NCI-H2171 treated with DMSO at 0.1 percent for 48 hours (cell line): ENCODE measurements around the gene NPR1.

ENCODE experiments used
- DNase-seq: peaks from one replicate; lab custom pipeline; 2025; lab: John Stamatoyannopoulos, UW

The NPR1 gene

GRCh38 chr1:153727463-153728304, 49.2 kb downstream of the NPR1 start, which contains the start of gene INTS3:
INTS3 (plus strand) TSS chr1:153728050; CDS start chr1:153728635, 585 bp downstream.
- DNase-seq, result peak; percentile 99

- DNase-seq, result peak; percentile 60
Observed at GRCh38 chr1:153728305-153729066, 50.0 kb downstream of the NPR1 start.

- DNase-seq, result no peak
Observed at GRCh38 chr1:153730468-153730988, 52.0 kb downstream of the NPR1 start.

- no peak for DNase-seq
Observed at GRCh38 chr1:153733970-153734369, 55.5 kb downstream of the NPR1 start.

GRCh38 chr1:153734396-153735089, 56.1 kb downstream of the NPR1 start:
- DNase-seq, result no peak

GRCh38 chr1:153735090-153735420, 56.6 kb downstream of the NPR1 start:
- no peak for DNase-seq

- no peak for DNase-seq
Observed at GRCh38 chr1:153741986-153742385, 63.5 kb downstream of the NPR1 start.

GRCh38 chr1:153742411-153743142, 64.1 kb downstream of the NPR1 start:
- DNase-seq, result no peak
